WTC11 (cell line): ENCODE results near the gene SMYD5. TPM values are rescaled to one million over a fixed set of nuclear protein-coding genes. Genes with fewer than 3 reads are reported as not detected.
A peak's percentile ranks its signal among the peaks of the same experiment; 100 is the strongest.

Source experiments
- ATAC-seq: fragments of 200-7000 bp; cut with Tn5 transposase; 2 replicates; pipeline ENCODE4 v1.10.0; 2021; ENCODE audit warnings: mild to moderate bottlenecking, moderate library complexity
- CTCF ChIA-PET: fragments of 300-600 bp; sonication (Branson Sonifier 250); formaldehyde crosslinking; loops from one replicate; lab custom pipeline; 2021; ENCODE audit warnings: antibody characterized with exemption; lab: Charles Lee
- POLR2A ChIA-PET: fragments of 350-600 bp; sonication (Branson Sonifier 250); formaldehyde crosslinking; loops from one replicate; lab custom pipeline; 2021; ENCODE audit warnings: antibody characterized with exemption; lab: Charles Lee
- DNase-seq: peaks from one replicate; pipeline ENCODE4 v3.0.0; 2021; ENCODE audit warnings: low spot score
- H3K27ac Mint-ChIP-seq: 2 replicates; pipeline ENCODE4 v1.8.0; 2021; ENCODE audit warnings: mixed read lengths
- H3K27me3 Mint-ChIP-seq: 2 replicates; pipeline ENCODE4 v1.8.0; 2021; ENCODE audit warnings: low read depth, mild to moderate bottlenecking, moderate library complexity, mixed read lengths
- H3K36me3 Mint-ChIP-seq: 2 replicates; pipeline ENCODE4 v1.8.0; 2021; ENCODE audit warnings: mixed read lengths
- H3K4me1 Mint-ChIP-seq: 2 replicates; pipeline ENCODE4 v1.8.0; 2022; ENCODE audit warnings: mixed read lengths
- H3K4me3 Mint-ChIP-seq: 2 replicates; pipeline ENCODE4 v1.8.0; 2021; ENCODE audit warnings: mild to moderate bottlenecking, moderate library complexity, mixed read lengths
- H3K9me3 Mint-ChIP-seq: 2 replicates; pipeline ENCODE4 v1.8.0; 2021; ENCODE audit warnings: mixed read lengths
- CREB1 ChIP-seq: sonication (generic); formaldehyde crosslinking; IDR thresholded peaks from 2 replicates; pipeline ENCODE4 v1.8.0; 2023; ENCODE audit warnings: mild to moderate bottlenecking, missing genetic modification reagents
- GRHL2 ChIP-seq: fragments of 250-450 bp; sonication (Bioruptor Pico); IDR thresholded peaks from 2 replicates; pipeline ENCODE4 v1.8.0; 2022; ENCODE audit warnings: mild to moderate bottlenecking, moderate library complexity; ENCODE audit not compliant: insufficient replicate concordance, severe bottlenecking
- HMGA2 ChIP-seq: fragments of 250-450 bp; sonication (Bioruptor Pico); IDR thresholded peaks from 2 replicates; pipeline ENCODE4 v1.4.0; 2021; ENCODE audit warnings: mild to moderate bottlenecking, moderate library complexity
- NFE2L1 ChIP-seq: sonication (generic); formaldehyde crosslinking; IDR thresholded peaks from 2 replicates; pipeline ENCODE4 v1.8.1; 2023; ENCODE audit warnings: missing genetic modification reagents
- SP1 ChIP-seq: sonication (generic); formaldehyde crosslinking; conservative IDR thresholded peaks from 2 replicates; pipeline ENCODE4 v1.8.1; 2022; ENCODE audit warnings: missing genetic modification reagents
- ZNF423 ChIP-seq: fragments of 250-450 bp; sonication (Bioruptor Pico); IDR thresholded peaks from 2 replicates; pipeline ENCODE4 v2.1.2; 2022; ENCODE audit warnings: mild to moderate bottlenecking, moderate library complexity
- total RNA-seq: library from RNA; stranded (reverse); gene quantifications from 3 replicates; pipeline ENCODE4 v1.2.3, GENCODE V29; 2021
- TF ChIP-seq, protein P1 (sequence below): sonication (generic); formaldehyde crosslinking; IDR thresholded peaks from 2 replicates; pipeline ENCODE4 v1.8.1; 2023; ENCODE audit warnings: mild to moderate bottlenecking, moderate library complexity, missing genetic modification reagents
- TF ChIP-seq, protein P2 (sequence below): fragments of 250-450 bp; sonication (Bioruptor Pico); IDR thresholded peaks from 2 replicates; pipeline ENCODE4 v1.8.0; 2021; ENCODE audit warnings: mild to moderate bottlenecking
- TF ChIP-seq, protein P3 (sequence below): sonication (generic); formaldehyde crosslinking; IDR thresholded peaks from 2 replicates; pipeline ENCODE4 v1.8.1; 2023; ENCODE audit warnings: mild to moderate bottlenecking, missing genetic modification reagents, borderline replicate concordance
- TF ChIP-seq, protein P4 (sequence below): sonication (generic); formaldehyde crosslinking; IDR thresholded peaks from 2 replicates; pipeline ENCODE4 v1.8.0; 2023; ENCODE audit warnings: missing genetic modification reagents
- TF ChIP-seq, protein P5 (sequence below): sonication (generic); formaldehyde crosslinking; IDR thresholded peaks from 2 replicates; pipeline ENCODE4 v1.8.1; 2023; ENCODE audit warnings: mild to moderate bottlenecking, missing genetic modification reagents, moderate library complexity
- TF ChIP-seq, protein P6 (sequence below): sonication (generic); formaldehyde crosslinking; IDR thresholded peaks from 2 replicates; pipeline ENCODE4 v1.8.1; 2023; ENCODE audit warnings: mild to moderate bottlenecking, missing genetic modification reagents

The SMYD5 gene
- total RNA-seq, 1 experiment from 2014 or later: 46.7 TPM

DNA sequence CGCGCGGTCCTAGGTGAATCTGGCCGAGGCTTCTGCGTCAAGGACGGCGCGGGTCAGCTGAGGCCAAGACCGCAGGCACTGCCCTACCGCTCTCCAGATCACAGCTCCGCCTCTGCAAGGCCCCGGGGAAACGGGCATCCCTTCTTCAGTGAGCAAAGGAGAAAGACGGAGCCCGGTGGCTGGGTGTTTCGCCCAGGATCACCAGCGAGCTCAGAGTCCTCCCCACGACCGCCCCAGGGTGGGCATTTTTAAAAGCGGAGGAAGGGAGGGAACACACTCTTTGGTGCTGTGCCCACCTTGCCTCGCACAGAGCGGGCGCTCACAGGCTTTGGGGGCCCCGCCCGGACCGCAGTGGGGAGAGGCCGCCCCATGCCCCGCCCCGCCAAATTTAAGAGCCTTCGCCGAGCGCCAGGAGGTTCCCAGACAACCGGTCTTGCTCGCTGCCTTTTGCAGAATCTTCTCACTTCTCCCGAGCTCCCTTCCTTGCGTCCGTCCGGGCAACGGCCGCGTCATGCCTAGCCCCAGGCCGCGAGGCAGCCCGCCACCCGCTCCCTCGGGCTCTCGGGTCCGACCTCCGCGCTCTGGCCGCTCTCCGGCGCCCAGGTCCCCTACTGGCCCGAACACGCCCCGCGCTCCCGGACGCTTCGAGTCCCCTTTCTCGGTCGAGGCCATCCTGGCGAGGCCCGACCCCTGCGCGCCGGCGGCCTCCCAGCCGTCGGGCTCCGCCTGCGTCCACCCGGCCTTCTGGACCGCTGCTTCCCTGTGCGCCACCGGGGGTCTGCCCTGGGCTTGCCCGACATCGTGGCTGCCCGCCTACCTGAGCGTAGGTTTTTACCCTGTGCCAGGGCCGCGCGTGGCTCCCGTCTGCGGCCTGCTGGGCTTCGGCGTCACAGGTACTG lies 11.6 kb upstream of the SMYD5 start, which contains the start of gene NOTO (continued):
- TF ChIP-seq, protein P1, sequence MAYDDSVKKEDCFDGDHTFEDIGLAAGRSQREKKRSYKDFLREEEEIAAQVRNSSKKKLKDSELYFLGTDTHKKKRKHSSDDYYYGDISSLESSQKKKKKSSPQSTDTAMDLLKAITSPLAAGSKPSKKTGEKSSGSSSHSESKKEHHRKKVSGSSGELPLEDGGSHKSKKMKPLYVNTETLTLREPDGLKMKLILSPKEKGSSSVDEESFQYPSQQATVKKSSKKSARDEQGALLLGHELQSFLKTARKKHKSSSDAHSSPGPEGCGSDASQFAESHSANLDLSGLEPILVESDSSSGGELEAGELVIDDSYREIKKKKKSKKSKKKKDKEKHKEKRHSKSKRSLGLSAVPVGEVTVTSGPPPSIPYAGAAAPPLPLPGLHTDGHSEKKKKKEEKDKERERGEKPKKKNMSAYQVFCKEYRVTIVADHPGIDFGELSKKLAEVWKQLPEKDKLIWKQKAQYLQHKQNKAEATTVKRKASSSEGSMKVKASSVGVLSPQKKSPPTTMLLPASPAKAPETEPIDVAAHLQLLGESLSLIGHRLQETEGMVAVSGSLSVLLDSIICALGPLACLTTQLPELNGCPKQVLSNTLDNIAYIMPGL: 0 out of 2 replicates have a peak, but pooled peaks have one; percentile 8
- TF ChIP-seq, protein P2, sequence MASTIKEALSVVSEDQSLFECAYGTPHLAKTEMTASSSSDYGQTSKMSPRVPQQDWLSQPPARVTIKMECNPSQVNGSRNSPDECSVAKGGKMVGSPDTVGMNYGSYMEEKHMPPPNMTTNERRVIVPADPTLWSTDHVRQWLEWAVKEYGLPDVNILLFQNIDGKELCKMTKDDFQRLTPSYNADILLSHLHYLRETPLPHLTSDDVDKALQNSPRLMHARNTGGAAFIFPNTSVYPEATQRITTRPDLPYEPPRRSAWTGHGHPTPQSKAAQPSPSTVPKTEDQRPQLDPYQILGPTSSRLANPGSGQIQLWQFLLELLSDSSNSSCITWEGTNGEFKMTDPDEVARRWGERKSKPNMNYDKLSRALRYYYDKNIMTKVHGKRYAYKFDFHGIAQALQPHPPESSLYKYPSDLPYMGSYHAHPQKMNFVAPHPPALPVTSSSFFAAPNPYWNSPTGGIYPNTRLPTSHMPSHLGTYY (CRISPR knock-in tag): no peak
- TF ChIP-seq CREB1 (CRISPR knock-in tag) (no peak; the same call in 1 of the 2 replicates), HMGA2 (CRISPR knock-in tag) (no peak), ZNF423 (CRISPR knock-in tag) (no peak), GRHL2 (CRISPR knock-in tag) (no peak)
- TF ChIP-seq, protein P3, sequence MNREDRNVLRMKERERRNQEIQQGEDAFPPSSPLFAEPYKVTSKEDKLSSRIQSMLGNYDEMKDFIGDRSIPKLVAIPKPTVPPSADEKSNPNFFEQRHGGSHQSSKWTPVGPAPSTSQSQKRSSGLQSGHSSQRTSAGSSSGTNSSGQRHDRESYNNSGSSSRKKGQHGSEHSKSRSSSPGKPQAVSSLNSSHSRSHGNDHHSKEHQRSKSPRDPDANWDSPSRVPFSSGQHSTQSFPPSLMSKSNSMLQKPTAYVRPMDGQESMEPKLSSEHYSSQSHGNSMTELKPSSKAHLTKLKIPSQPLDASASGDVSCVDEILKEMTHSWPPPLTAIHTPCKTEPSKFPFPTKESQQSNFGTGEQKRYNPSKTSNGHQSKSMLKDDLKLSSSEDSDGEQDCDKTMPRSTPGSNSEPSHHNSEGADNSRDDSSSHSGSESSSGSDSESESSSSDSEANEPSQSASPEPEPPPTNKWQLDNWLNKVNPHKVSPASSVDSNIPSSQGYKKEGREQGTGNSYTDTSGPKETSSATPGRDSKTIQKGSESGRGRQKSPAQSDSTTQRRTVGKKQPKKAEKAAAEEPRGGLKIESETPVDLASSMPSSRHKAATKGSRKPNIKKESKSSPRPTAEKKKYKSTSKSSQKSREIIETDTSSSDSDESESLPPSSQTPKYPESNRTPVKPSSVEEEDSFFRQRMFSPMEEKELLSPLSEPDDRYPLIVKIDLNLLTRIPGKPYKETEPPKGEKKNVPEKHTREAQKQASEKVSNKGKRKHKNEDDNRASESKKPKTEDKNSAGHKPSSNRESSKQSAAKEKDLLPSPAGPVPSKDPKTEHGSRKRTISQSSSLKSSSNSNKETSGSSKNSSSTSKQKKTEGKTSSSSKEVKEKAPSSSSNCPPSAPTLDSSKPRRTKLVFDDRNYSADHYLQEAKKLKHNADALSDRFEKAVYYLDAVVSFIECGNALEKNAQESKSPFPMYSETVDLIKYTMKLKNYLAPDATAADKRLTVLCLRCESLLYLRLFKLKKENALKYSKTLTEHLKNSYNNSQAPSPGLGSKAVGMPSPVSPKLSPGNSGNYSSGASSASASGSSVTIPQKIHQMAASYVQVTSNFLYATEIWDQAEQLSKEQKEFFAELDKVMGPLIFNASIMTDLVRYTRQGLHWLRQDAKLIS (CRISPR knock-in tag): no peak
- TF ChIP-seq, protein P4, sequence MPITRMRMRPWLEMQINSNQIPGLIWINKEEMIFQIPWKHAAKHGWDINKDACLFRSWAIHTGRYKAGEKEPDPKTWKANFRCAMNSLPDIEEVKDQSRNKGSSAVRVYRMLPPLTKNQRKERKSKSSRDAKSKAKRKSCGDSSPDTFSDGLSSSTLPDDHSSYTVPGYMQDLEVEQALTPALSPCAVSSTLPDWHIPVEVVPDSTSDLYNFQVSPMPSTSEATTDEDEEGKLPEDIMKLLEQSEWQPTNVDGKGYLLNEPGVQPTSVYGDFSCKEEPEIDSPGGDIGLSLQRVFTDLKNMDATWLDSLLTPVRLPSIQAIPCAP (CRISPR knock-in tag): no peak
- TF ChIP-seq, protein P5, sequence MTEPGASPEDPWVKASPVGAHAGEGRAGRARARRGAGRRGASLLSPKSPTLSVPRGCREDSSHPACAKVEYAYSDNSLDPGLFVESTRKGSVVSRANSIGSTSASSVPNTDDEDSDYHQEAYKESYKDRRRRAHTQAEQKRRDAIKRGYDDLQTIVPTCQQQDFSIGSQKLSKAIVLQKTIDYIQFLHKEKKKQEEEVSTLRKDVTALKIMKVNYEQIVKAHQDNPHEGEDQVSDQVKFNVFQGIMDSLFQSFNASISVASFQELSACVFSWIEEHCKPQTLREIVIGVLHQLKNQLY (CRISPR knock-in tag): no peak

DNA sequence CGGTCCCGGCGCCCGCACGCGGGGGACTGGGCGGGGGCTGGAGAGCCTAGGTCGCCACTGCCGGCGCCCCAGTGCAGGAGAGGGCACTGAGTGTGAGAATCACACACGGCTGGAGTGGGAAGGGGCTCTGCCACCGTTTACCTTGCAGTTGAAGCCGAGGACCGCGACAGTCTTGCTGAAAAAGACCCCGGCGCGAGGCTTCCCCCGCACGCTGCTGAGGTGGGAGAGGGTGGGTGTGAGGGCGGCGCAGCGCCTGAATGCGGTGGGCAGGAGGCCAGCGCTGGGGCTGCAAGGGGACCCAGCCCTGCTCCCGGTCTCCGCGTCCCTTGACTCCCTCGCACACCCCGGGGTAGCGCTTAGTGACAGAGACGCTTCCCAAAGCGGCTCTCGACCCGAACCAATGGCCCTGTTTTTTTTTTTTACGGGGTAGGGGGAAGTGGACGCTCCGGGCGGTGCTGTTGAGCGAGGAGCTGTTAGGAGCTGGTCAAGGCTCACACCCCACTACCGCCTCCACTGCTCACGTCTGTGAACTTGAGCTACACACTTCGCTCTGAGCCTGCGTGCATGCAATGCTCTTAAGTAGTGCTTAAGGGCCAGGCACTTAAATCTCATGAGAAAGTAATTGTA lies 10.9 kb upstream of the SMYD5 start:
- Mint-ChIP-seq H3K27me3 (peaks cover 89% of the 10 kb centered on the region), H3K9me3 (no peaks in the 10 kb centered on the region), H3K4me1 (peaks cover 8% of the 10 kb centered on the region), H3K27ac (no peak overlapping the region), H3K36me3 (no peaks in the 10 kb centered on the region)
- peak; percentile 31 for DNase-seq
- TF ChIP-seq SP1 (CRISPR knock-in tag): no peak
- TF ChIP-seq, protein P6, sequence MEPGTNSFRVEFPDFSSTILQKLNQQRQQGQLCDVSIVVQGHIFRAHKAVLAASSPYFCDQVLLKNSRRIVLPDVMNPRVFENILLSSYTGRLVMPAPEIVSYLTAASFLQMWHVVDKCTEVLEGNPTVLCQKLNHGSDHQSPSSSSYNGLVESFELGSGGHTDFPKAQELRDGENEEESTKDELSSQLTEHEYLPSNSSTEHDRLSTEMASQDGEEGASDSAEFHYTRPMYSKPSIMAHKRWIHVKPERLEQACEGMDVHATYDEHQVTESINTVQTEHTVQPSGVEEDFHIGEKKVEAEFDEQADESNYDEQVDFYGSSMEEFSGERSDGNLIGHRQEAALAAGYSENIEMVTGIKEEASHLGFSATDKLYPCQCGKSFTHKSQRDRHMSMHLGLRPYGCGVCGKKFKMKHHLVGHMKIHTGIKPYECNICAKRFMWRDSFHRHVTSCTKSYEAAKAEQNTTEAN: 0 out of 2 replicates have a peak, but pooled peaks have one; percentile 1
- 0 out of 2 replicates have a peak, but pooled peaks have one; percentile 4 for TF ChIP-seq NFE2L1 (CRISPR knock-in tag)
- TF ChIP-seq, all 79 proteins: peak for 2
- POLR2A ChIA-PET: no interaction called here
- CTCF ChIA-PET: interaction anchor here (0.7 to 4.3 kb wide), 5 partner anchors 9 to 310 kb away, joined by 3 to 62 read pairs (median 5); no protein-coding TSS in a partner anchor
- peak; percentile 51 for ATAC-seq
- H3K4me3 Mint-ChIP-seq: peak overlapping the region; percentile 61
